Heart left ventricle (tissue), 16 donors: Measurements from ENCODE around the gene KRTAP5-6. TPM values are rescaled to one million over a fixed set of nuclear protein-coding genes. Genes with fewer than 3 reads are reported as not detected.

Experiments used
- ATAC-seq, 4 donors: fragments of 200-7000 bp; cut with Tn5 transposase; one replicate each; pipeline ENCODE4 v1.9.1; 2020 to 2022; ENCODE audit warnings: moderate library complexity in 4 of 4, mild to moderate bottlenecking in 3 of 4, moderate number of reproducible peaks in 1 of 4
- DNase-seq, 5 donors: peaks; one replicate each; pipeline ENCODE4 v3.0.0-alpha.2; 2020
- H3K27ac ChIP-seq, 12 donors: fragments of 200-600 bp; sonication (generic) in 4 of 12; one replicate each; pipeline versions ENCODE4 v1.5.0 to v1.8.0; 2016 to 2022; ENCODE audit warnings: mild to moderate bottlenecking in 2 of 12
- H3K27me3 ChIP-seq, 9 donors: fragments of 200-600 bp; sonication (generic) in 2 of 9; one replicate each; pipeline versions ENCODE4 v1.5.1 to v1.8.0; 2016 to 2022; ENCODE audit warnings: mild to moderate bottlenecking in 3 of 9
- H3K36me3 ChIP-seq, 9 donors: fragments of 200-600 bp; sonication (generic) in 2 of 9; one replicate each; pipeline versions ENCODE4 v1.5.0 to v1.8.0; 2018 to 2022; ENCODE audit warnings: mild to moderate bottlenecking in 2 of 9
- H3K4me1 ChIP-seq, 12 donors: fragments of 200-600 bp; sonication (generic) in 4 of 12; one replicate each; pipeline versions ENCODE4 v1.5.0 to v1.8.0; 2016 to 2022; ENCODE audit warnings: mild to moderate bottlenecking in 3 of 12
- H3K4me3 ChIP-seq, 12 donors: fragments of 200-600 bp; sonication (generic) in 4 of 12; one replicate each; pipeline versions ENCODE4 v1.5.0 to v1.8.0; 2017 to 2022; ENCODE audit warnings: mild to moderate bottlenecking in 9 of 12, moderate library complexity in 4 of 12
- H3K9me3 ChIP-seq, 12 donors: fragments of 200-600 bp; sonication (generic) in 4 of 12; one replicate each; pipeline versions ENCODE4 v1.5.0 to v1.8.0; 2016 to 2022; ENCODE audit warnings: mild to moderate bottlenecking in 1 of 12
- CTCF ChIP-seq, 12 donors: fragments of 200-600 bp; sonication (generic) in 4 of 12; IDR thresholded peaks; one replicate each; pipeline versions ENCODE4 v1.5.0 to v1.8.0; 2018 to 2022; ENCODE audit warnings: antibody characterized with exemption in 12 of 12, mild to moderate bottlenecking in 5 of 12
- POLR2A ChIP-seq, 2 donors: fragments of 450-650 bp; IDR thresholded peaks; one replicate each; pipeline ENCODE4 v1.6.1; 2017; ENCODE audit warnings: antibody characterized with exemption in 2 of 2, mild to moderate bottlenecking in 2 of 2, moderate library complexity in 2 of 2
- WGBS, 4 donors: extraction: QIAGEN DNeasy Blood & Tissue Kit in 2 of 4; methylation state at CpG; one replicate each; pipeline versions ENCODE4 v1.1.5 to v1.1.7; 2013 to 2018; 5-methylcytosine and 5-hydroxymethylcytosine counted together
- intact Hi-C, 10 donors: fragments of 100-400 bp; cut with DNase I; formaldehyde crosslinking; loops; one replicate each; pipeline versions ENCODE4 v1.11.1 to v1.14.2; 2022
- polyA plus RNA-seq, 2 donors: library from polyadenylated mRNA; stranded (reverse); fragments of 200-250 nt; gene quantifications; one replicate each; pipeline ENCODE4 v1.2.3, GENCODE V29; 2013
- total RNA-seq, 9 donors: library from RNA; depleted of rRNA in 2 of 9; stranded (reverse); fragments of >200 nt in 2 of 9; fragmentation: NEBNext Ultra II Directional in 3 of 9; extraction: Animal tissue kit (Norgen Biotek cat#: 25700) in 3 of 9; gene quantifications; one replicate each; pipeline versions ENCODE4 v1.1.0 to v1.2.4, GENCODE V29; 2016 to 2023
- donor health status: ischemic (EF 13 %, LVEDD 7.1; RV severe dilation, severe dysfunction).
- donor health status: healthy with polysubstance abuse.
- donor health status: DM: no; HTN: yes; CAD: no.
- donor health status: DM: no; HTN: no; CAD: no.
- donor health status: ischemic (EF 25% LVEDD 6.9; RV normal size, moderate dysfunction).
- donor health status: ischemic (EF 25% LVEDD 5.7; RV mildly dilated, moderate dysfunction).
- donor health status: healthy.
- donor health status: DM: yes; HTN: yes; CAD: no.
- donor health status: ischemic (EF 35%, LVEDD 5.7; RV mildly dilated, moderate dysfunction).
- donor health status: nonischemic (EF 11% LVEDD 7.7; RV severe dilation, severe dysfunction).
- donor health status: DM: yes; HTN: yes; CAD: no.
- donor health status: PGD.
- donor health status: ischemic (EF 29% LVEDD 5.4; RV normal size, mild dysfunction).
- donor health status: nonischemic (EF 23%, LVEDD 6.1; RV moderate dilation, normal function).

Gene KRTAP5-6
- total and polyA plus RNA-seq, 11 donors = not detected

GRCh38 chr11:1728931-1729691 is 32.1 kb downstream of the KRTAP5-6 start:
- 80 to 86% (median 81%) methylated on average over 25 of the region's 25 CpGs for WGBS, 4 donors
- no peak for TF ChIP-seq CTCF (IDR thresholded peaks at IDR 0.05)
- no peak for TF ChIP-seq POLR2A (IDR thresholded peaks at IDR 0.05)
- Histone ChIP-seq H3K27me3 (peaks cover 5 to 61% (median 22%) of the 10 kb centered on the region in 9 donors), H3K27ac (no peak overlapping the region), H3K4me1 (peaks cover 0 to 8% (median 0%) of the 10 kb centered on the region in 12 donors), H3K9me3 (no peaks in the 10 kb centered on the region), H3K4me3 (no peak overlapping the region), H3K36me3 (no peaks in the 10 kb centered on the region)
- no peak for DNase-seq
- intact Hi-C loops = no loop called here
- peak in 1 of 4 donors; percentile 34 for ATAC-seq

GRCh38 chr11:1729692-1730011 is 32.7 kb downstream of the KRTAP5-6 start:
- Histone ChIP-seq H3K27me3 (peaks cover 5 to 66% (median 22%) of the 10 kb centered on the region in 9 donors), H3K27ac (no peak overlapping the region), H3K36me3 (no peaks in the 10 kb centered on the region), H3K9me3 (no peaks in the 10 kb centered on the region), H3K4me3 (no peak overlapping the region), H3K4me1 (peaks cover 0 to 8% (median 0%) of the 10 kb centered on the region in 12 donors)
- TF ChIP-seq CTCF (IDR thresholded peaks at IDR 0.05) = no peak
- intact Hi-C loops = no loop called here
- DNase-seq = no peak
- WGBS, 4 donors = 76 to 88% (median 79%) methylated on average over 9 of the region's 9 CpGs
- ATAC-seq = no peak

GRCh38 chr11:1730059-1730629 is 33.1 kb downstream of the KRTAP5-6 start:
- H3K4me1 ChIP-seq = peaks cover 0 to 8% (median 0%) of the 10 kb centered on the region in 12 donors
- no peaks in the 10 kb centered on the region for H3K9me3 ChIP-seq
- no peak overlapping the region for H3K27ac ChIP-seq
- ATAC-seq = no peak
- no peak for DNase-seq
- H3K27me3 ChIP-seq = peaks cover 5 to 71% (median 22%) of the 10 kb centered on the region in 9 donors
- intact Hi-C loops = no loop called here
- no peak overlapping the region for H3K4me3 ChIP-seq
- no peak for TF ChIP-seq POLR2A (IDR thresholded peaks at IDR 0.05)
- 66 to 72% (median 69%) methylated on average over 11 of the region's 11 CpGs for WGBS, 4 donors
- H3K36me3 ChIP-seq = no peaks in the 10 kb centered on the region

- Histone ChIP-seq H3K4me3 (no peak overlapping the region), H3K9me3 (peaks cover 0 to 8% (median 0%) of the 10 kb centered on the region in 12 donors), H3K27me3 (peaks cover 5 to 80% (median 22%) of the 10 kb centered on the region in 9 donors), H3K27ac (no peak overlapping the region), H3K4me1 (peaks cover 0 to 8% (median 0%) of the 10 kb centered on the region in 12 donors), H3K36me3 (no peaks in the 10 kb centered on the region)
- DNase-seq = no peak
- no peak for TF ChIP-seq CTCF (IDR thresholded peaks at IDR 0.05)
- intact Hi-C loops = no loop called here
- ATAC-seq = no peak
- 85 to 92% (median 90%) methylated on average over 5 of the region's 5 CpGs for WGBS, 4 donors
Measured at GRCh38 chr11:1731451-1732059, 34.6 kb downstream of the KRTAP5-6 start.
